Naive thymus-derived CD4-positive, alpha-beta T cell (primary cell): ENCODE data around the gene SLC16A5. TPM values are rescaled to one million over a fixed set of nuclear protein-coding genes. Genes with fewer than 3 reads are reported as not detected.
A peak's percentile ranks its signal among the peaks of the same experiment; 100 is the strongest.

Experiments
- ATAC-seq: fragments of 150-1000 bp; cut with Tn5 transposase; 2 replicates; pipeline ENCODE4 v1.10.0; 2021; ENCODE audit warnings: mild to moderate bottlenecking, moderate library complexity
- CTCF ChIA-PET: fragments of 350-600 bp; sonication (Branson Sonifier 250); formaldehyde crosslinking; loops from one replicate; lab custom pipeline; 2021; ENCODE audit warnings: antibody characterized with exemption; lab: Charles Lee
- POLR2A ChIA-PET: fragments of 350-600 bp; sonication (Branson Sonifier 250); formaldehyde crosslinking; loops from one replicate; lab custom pipeline; 2021; ENCODE audit warnings: antibody characterized with exemption, inconsistent platforms; lab: Charles Lee
- DNase-seq, 9 donors: peaks; one replicate each; pipeline versions ENCODE4 v3.0.0 to v3.0.0-alpha.2; 2020 to 2022; ENCODE audit warnings: mixed read lengths in 1 of 9
- H3K27ac ChIP-seq: one replicate; pipeline ENCODE4 v1.7.0; 2013; ENCODE audit warnings: mild to moderate bottlenecking, low read depth, low read length, moderate library complexity
- H3K27me3 ChIP-seq, 2 donors: one replicate each; pipeline ENCODE4 v1.7.0; 2013; ENCODE audit warnings: low read length in 2 of 2, mild to moderate bottlenecking in 2 of 2, moderate library complexity in 2 of 2; ENCODE audit not compliant: control insufficient read depth in 2 of 2, insufficient read depth in 2 of 2
- H3K36me3 ChIP-seq, 3 experiments: 1 replicate in 2 of 3; 2 replicates in 1 of 3; pipeline ENCODE4 v1.7.0; 2013; ENCODE audit warnings: low read length in 3 of 3, mild to moderate bottlenecking in 3 of 3, moderate library complexity in 1 of 3; ENCODE audit not compliant: insufficient read depth in 3 of 3, control insufficient read depth in 2 of 3
- H3K4me1 ChIP-seq, 2 donors: one replicate each; pipeline ENCODE4 v1.7.0; 2013; ENCODE audit warnings: low read length in 2 of 2, mild to moderate bottlenecking in 2 of 2, moderate library complexity in 1 of 2; ENCODE audit not compliant: control insufficient read depth in 2 of 2, insufficient read depth in 2 of 2
- H3K4me3 ChIP-seq: 2 replicates; pipeline ENCODE4 v1.7.0; 2013; ENCODE audit warnings: mild to moderate bottlenecking, low read length
- H3K9me3 ChIP-seq, 3 experiments: 1 replicate in 2 of 3; 2 replicates in 1 of 3; pipeline ENCODE4 v1.7.0; 2013; ENCODE audit warnings: low read length in 3 of 3; ENCODE audit not compliant: control insufficient read depth in 2 of 3
- H3K27ac Mint-ChIP-seq, 9 donors: one replicate each; pipeline ENCODE4 v1.8.0; 2020 to 2022; ENCODE audit warnings: mixed read lengths in 9 of 9, mild to moderate bottlenecking in 8 of 9, moderate library complexity in 5 of 9, inconsistent platforms in 2 of 9
- H3K27me3 Mint-ChIP-seq, 5 donors: one replicate each; pipeline ENCODE4 v1.8.0; 2021 to 2022; ENCODE audit warnings: mixed read lengths in 5 of 5, mild to moderate bottlenecking in 1 of 5
- H3K36me3 Mint-ChIP-seq, 5 donors: one replicate each; pipeline ENCODE4 v1.8.0; 2020 to 2022; ENCODE audit warnings: mixed read lengths in 5 of 5, mild to moderate bottlenecking in 3 of 5, inconsistent platforms in 1 of 5
- H3K4me1 Mint-ChIP-seq, 7 donors: one replicate each; pipeline ENCODE4 v1.8.0; 2020 to 2022; ENCODE audit warnings: mixed read lengths in 7 of 7, mild to moderate bottlenecking in 3 of 7, inconsistent platforms in 1 of 7
- H3K4me3 Mint-ChIP-seq, 10 donors: one replicate each; pipeline ENCODE4 v1.8.0; 2020 to 2022; ENCODE audit warnings: mild to moderate bottlenecking in 10 of 10, mixed read lengths in 10 of 10, moderate library complexity in 6 of 10, inconsistent platforms in 2 of 10
- H3K9me3 Mint-ChIP-seq, 11 donors: one replicate each; pipeline ENCODE4 v1.8.0; 2020 to 2022; ENCODE audit warnings: mixed read lengths in 11 of 11, mild to moderate bottlenecking in 4 of 11, inconsistent platforms in 1 of 11, moderate library complexity in 1 of 11
- intact Hi-C, 2 donors: fragments of 100-400 bp; cut with micrococcal nuclease; formaldehyde crosslinking; loops; one replicate each; pipeline ENCODE4 v1.15.1; 2023
- polyA plus RNA-seq, 2 donors: library from polyadenylated mRNA; unstranded; fragments of 300-500 nt; fragmentation: Illumina TruSeq; gene quantifications; one replicate each; pipeline ENCODE4 v1.2.3, GENCODE V29; 2021
- total RNA-seq, 6 experiments: library from RNA in 5 of 6; stranded (reverse) in 5 of 6; gene quantifications; 1 replicate in 5 of 6; 2 replicates in 1 of 6; pipeline ENCODE4 v1.2.3 and lab custom pipeline; 2021 to 2026

Gene SLC16A5
- total and polyA plus RNA-seq, 7 experiments from 2014 or later = 5.9 to 26.3 (median 19.2) TPM

- POLR2A ChIA-PET = interaction anchor here (0.6 to 3.0 kb wide), 31 partner anchors 9 to 157 kb away, joined by 3 to 16 read pairs (median 5); partner anchors contain the start of genes GGA3, JPT1, MIF4GD and MRPL58
- Histone ChIP-seq H3K9me3 (no peaks in the 10 kb centered on the region), H3K27ac (peak overlapping the region; percentile 71), H3K4me3 (peak overlapping the region; percentile 75), H3K4me1 (peaks cover 16 to 19% of the 10 kb centered on the region in 2 donors), H3K27me3 (no peaks in the 10 kb centered on the region), H3K36me3 (peaks cover 0 to 13% (median 0%) of the 10 kb centered on the region in 3 experiments)
- ATAC-seq (no peak), DNase-seq (no peak)
- no peaks in the 10 kb centered on the region for H3K9me3 Mint-ChIP-seq
- peak overlapping the region; percentile 81 to 96 (median 91) for H3K27ac Mint-ChIP-seq
- H3K4me1 Mint-ChIP-seq = peaks cover 27 to 47% (median 37%) of the 10 kb centered on the region in 7 donors
- peaks cover 5 to 24% (median 12%) of the 10 kb centered on the region in 5 donors for H3K36me3 Mint-ChIP-seq
- CTCF ChIA-PET = interaction anchor here (0.6 to 9.3 kb wide), 43 partner anchors 9 to 423 kb away, joined by 3 to 136 read pairs (median 4); partner anchors contain the start of genes CDR2L, MIF4GD, MRPL58 and NT5C
- intact Hi-C loops = loop anchor here (1.0 to 5.0 kb wide), 13 partner anchors 10 to 298 kb away; partner anchors contain the start of genes JPT1 (in 2 of the 2), NT5C (in 2 of the 2) and MIF4GD (in 1 of the 2)
- H3K27me3 Mint-ChIP-seq = no peaks in the 10 kb centered on the region
- H3K4me3 Mint-ChIP-seq = peak overlapping the region; percentile 82 to 96 (median 89)
These were observed 27.0 kb downstream of the SLC16A5 start for GRCh38 chr17:75114552-75115314.

- H3K27me3 ChIP-seq = no peaks in the 10 kb centered on the region
- no peaks in the 10 kb centered on the region for H3K27me3 Mint-ChIP-seq
- H3K27ac ChIP-seq = no peak overlapping the region
- intact Hi-C loops = no loop called here
- no peak for ATAC-seq
- H3K4me1 Mint-ChIP-seq = peaks cover 22 to 43% (median 37%) of the 10 kb centered on the region in 7 donors
- no peak for DNase-seq
- ChIA-PET POLR2A (interaction anchor here (0.6 to 2.5 kb wide), 10 partner anchors 10 to 355 kb away, joined by 3 to 16 read pairs (median 6); partner anchors contain the start of genes GGA3, MRPS7, NT5C and NUP85), CTCF (interaction anchor here (0.6 to 9.3 kb wide), 10 partner anchors 10 to 154 kb away, joined by 4 to 136 read pairs (median 32); partner anchors contain the start of genes NT5C and NUP85)
- H3K36me3 Mint-ChIP-seq = peaks cover 5 to 25% (median 12%) of the 10 kb centered on the region in 5 donors
- H3K9me3 Mint-ChIP-seq = no peaks in the 10 kb centered on the region
- peak overlapping the region in 1 of 9 donors; percentile 88 for H3K27ac Mint-ChIP-seq
- H3K4me3 Mint-ChIP-seq = peak overlapping the region in 2 of 10 donors; percentile 82 to 89
- H3K4me3 ChIP-seq = no peak overlapping the region
- H3K9me3 ChIP-seq = no peaks in the 10 kb centered on the region
- peaks cover 16 to 17% of the 10 kb centered on the region in 2 donors for H3K4me1 ChIP-seq
- H3K36me3 ChIP-seq = peaks cover 0 to 17% (median 0%) of the 10 kb centered on the region in 3 experiments
These were observed 27.8 kb downstream of the SLC16A5 start for GRCh38 chr17:75115555-75115954.

GRCh38 chr17:75116737-75117136 lies 29.0 kb downstream of the SLC16A5 start:
- peaks cover 0 to 17% (median 0%) of the 10 kb centered on the region in 3 experiments for H3K36me3 ChIP-seq
- Mint-ChIP-seq H3K27ac (no peak overlapping the region), H3K36me3 (peaks cover 4 to 31% (median 12%) of the 10 kb centered on the region in 5 donors), H3K4me3 (no peak overlapping the region), H3K27me3 (no peaks in the 10 kb centered on the region), H3K4me1 (peaks cover 17 to 42% (median 33%) of the 10 kb centered on the region in 7 donors), H3K9me3 (no peaks in the 10 kb centered on the region)
- ATAC-seq (no peak), DNase-seq (no peak)
- H3K4me1 ChIP-seq = peaks cover 11 to 14% of the 10 kb centered on the region in 2 donors
- H3K27me3 ChIP-seq = no peaks in the 10 kb centered on the region
- H3K9me3 ChIP-seq = no peaks in the 10 kb centered on the region
- intact Hi-C loops = no loop called here
- POLR2A ChIA-PET = interaction anchor here (0.6 to 1.7 kb wide), 4 partner anchors 9 to 85 kb away, joined by 3 to 5 read pairs (median 4); no protein-coding TSS in a partner anchor
- H3K27ac ChIP-seq = no peak overlapping the region
- no peak overlapping the region for H3K4me3 ChIP-seq
- CTCF ChIA-PET = interaction anchor here (0.5 to 9.3 kb wide), 6 partner anchors 9 to 408 kb away, joined by 3 to 136 read pairs (median 26); partner anchors contain the start of genes LLGL2 and NUP85

GRCh38 chr17:75118307-75118706 lies 30.6 kb downstream of the SLC16A5 start:
- Mint-ChIP-seq H3K36me3 (peaks cover 0 to 25% (median 7%) of the 10 kb centered on the region in 5 donors), H3K4me1 (peaks cover 11 to 37% (median 26%) of the 10 kb centered on the region in 7 donors), H3K27me3 (no peaks in the 10 kb centered on the region), H3K27ac (peak overlapping the region in 1 of 9 donors; percentile 28), H3K4me3 (no peak overlapping the region), H3K9me3 (no peaks in the 10 kb centered on the region)
- ChIA-PET POLR2A (no interaction called here), CTCF (interaction anchor here (1.2 to 9.3 kb wide), 3 partner anchors 53 to 85 kb away, joined by 6 to 136 read pairs (median 102); partner anchors contain the start of gene NUP85)
- Histone ChIP-seq H3K4me1 (peaks cover 11% of the 10 kb centered on the region in 2 donors), H3K9me3 (no peaks in the 10 kb centered on the region), H3K4me3 (no peak overlapping the region), H3K36me3 (peaks cover 0 to 17% (median 0%) of the 10 kb centered on the region in 3 experiments), H3K27ac (no peak overlapping the region), H3K27me3 (no peaks in the 10 kb centered on the region)
- ATAC-seq (no peak), DNase-seq (no peak)
- intact Hi-C loops = no loop called here

- peaks cover 0 to 6% (median 0%) of the 10 kb centered on the region in 3 experiments for H3K36me3 ChIP-seq
- Mint-ChIP-seq H3K36me3 (peaks cover 0 to 29% (median 4%) of the 10 kb centered on the region in 5 donors), H3K27ac (peak overlapping the region in 6 of 9 donors; percentile 31 to 91 (median 58)), H3K4me3 (peak overlapping the region in 3 of 10 donors; percentile 6 to 81 (median 16)), H3K4me1 (peaks cover 24 to 40% (median 33%) of the 10 kb centered on the region in 7 donors), H3K9me3 (no peaks in the 10 kb centered on the region), H3K27me3 (no peaks in the 10 kb centered on the region)
- intact Hi-C loops = loop anchor here in 1 of 2 donors (1.0 kb wide), 1 partner anchor 10 kb away; no protein-coding TSS in a partner anchor
- POLR2A ChIA-PET = interaction anchor here (0.6 to 2.3 kb wide), 5 partner anchors 10 to 63 kb away, joined by 3 to 11 read pairs (median 5); partner anchors contain the start of gene ARMC7
- H3K27me3 ChIP-seq = no peaks in the 10 kb centered on the region
- no peak overlapping the region for H3K27ac ChIP-seq
- DNase-seq (peak in 1 of 9 donors; percentile 48), ATAC-seq (peak; percentile 80)
- CTCF ChIA-PET = interaction anchor here (5.7 kb wide), 1 partner anchor 10 kb away, joined by 47 read pairs; no protein-coding TSS in a partner anchor
- no peaks in the 10 kb centered on the region for H3K9me3 ChIP-seq
- no peak overlapping the region for H3K4me3 ChIP-seq
- peaks cover 3 to 18% of the 10 kb centered on the region in 2 donors for H3K4me1 ChIP-seq
These were observed 36.5 kb downstream of the SLC16A5 start for GRCh38 chr17:75124041-75124818.
